Ascending aorta (tissue), 2 donors: ENCODE measurements around the gene MPC2. TPM values are rescaled to one million over a fixed set of nuclear protein-coding genes. Genes with fewer than 3 reads are reported as not detected.
A peak's percentile ranks its signal among the peaks of the same experiment; 100 is the strongest.
"Not testable (repeated sequence)": the region's sequence is repeated elsewhere in the genome, so short reads cannot be mapped to it uniquely, and the experiment has no call there.

Experiments
- DNase-seq, 2 donors: peaks; one replicate each; pipeline ENCODE4 v3.0.0-alpha.2; 2019; ENCODE audit warnings: low spot score in 2 of 2
- H3K27ac ChIP-seq, 2 donors: fragments of 200-600 bp; sonication (generic); one replicate each; pipeline ENCODE4 v1.5.1; 2016 to 2017; ENCODE audit warnings: mild to moderate bottlenecking in 1 of 2
- H3K27me3 ChIP-seq: fragments of 200-600 bp; sonication (generic); one replicate; pipeline ENCODE4 v1.5.1; 2017
- H3K36me3 ChIP-seq, 2 donors: fragments of 200-600 bp; sonication (generic); one replicate each; pipeline ENCODE4 v1.5.1; 2016
- H3K4me1 ChIP-seq, 2 donors: fragments of 200-600 bp; sonication (generic); one replicate each; pipeline ENCODE4 v1.5.1; 2016 to 2017; ENCODE audit warnings: mild to moderate bottlenecking in 1 of 2
- H3K4me3 ChIP-seq, 2 donors: fragments of 200-600 bp; sonication (generic); one replicate each; pipeline ENCODE4 v1.5.1; 2016 to 2017; ENCODE audit warnings: mild to moderate bottlenecking in 1 of 2
- H3K9me3 ChIP-seq, 2 donors: fragments of 200-600 bp; sonication (generic); one replicate each; pipeline ENCODE4 v1.5.1; 2016
- intact Hi-C: fragments of 100-400 bp; cut with DNase I; formaldehyde crosslinking; loops from one replicate; pipeline ENCODE4 v1.15.1; 2023
- total RNA-seq: library from RNA; depleted of rRNA; stranded (reverse); fragments of >200 nt; gene quantifications from one replicate; pipeline ENCODE4 v1.1.0, GENCODE V29; 2016
- TF ChIP-seq, protein P1 (sequence below), 3 experiments: fragments of 200-600 bp in 2 of 3; fragments of 450-650 bp in 1 of 3; sonication (generic) in 2 of 3; IDR thresholded peaks; one replicate each; pipeline ENCODE4 v1.5.1; 2016 to 2019; ENCODE audit warnings: antibody characterized with exemption in 3 of 3, mild to moderate bottlenecking in 1 of 3, moderate library complexity in 1 of 3

The MPC2 gene
- total RNA-seq, 1 donor from 2014 or later, result 2.9 TPM

DNA sequence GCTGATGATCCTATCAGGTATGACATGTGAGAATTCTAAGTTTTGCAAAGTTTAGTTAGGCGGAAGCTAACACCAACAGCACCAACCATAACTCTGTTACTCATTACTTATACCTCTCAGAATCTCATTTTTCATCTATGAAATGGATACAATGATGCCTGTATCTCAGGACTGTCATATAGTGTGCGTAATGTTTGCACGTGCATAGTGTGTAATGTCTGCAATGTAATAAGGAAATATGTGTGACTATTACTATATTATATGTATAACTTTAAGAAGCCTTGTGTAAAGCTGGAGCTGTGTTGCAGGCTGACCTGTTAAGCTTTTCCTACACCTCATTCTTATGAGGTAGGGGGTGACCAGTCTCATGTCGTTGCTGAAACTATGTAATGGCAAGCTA lies 36.0 kb downstream of the MPC2 start:
- H3K27ac ChIP-seq, result no peak overlapping the region
- no peak for DNase-seq
- TF ChIP-seq, protein P1, sequence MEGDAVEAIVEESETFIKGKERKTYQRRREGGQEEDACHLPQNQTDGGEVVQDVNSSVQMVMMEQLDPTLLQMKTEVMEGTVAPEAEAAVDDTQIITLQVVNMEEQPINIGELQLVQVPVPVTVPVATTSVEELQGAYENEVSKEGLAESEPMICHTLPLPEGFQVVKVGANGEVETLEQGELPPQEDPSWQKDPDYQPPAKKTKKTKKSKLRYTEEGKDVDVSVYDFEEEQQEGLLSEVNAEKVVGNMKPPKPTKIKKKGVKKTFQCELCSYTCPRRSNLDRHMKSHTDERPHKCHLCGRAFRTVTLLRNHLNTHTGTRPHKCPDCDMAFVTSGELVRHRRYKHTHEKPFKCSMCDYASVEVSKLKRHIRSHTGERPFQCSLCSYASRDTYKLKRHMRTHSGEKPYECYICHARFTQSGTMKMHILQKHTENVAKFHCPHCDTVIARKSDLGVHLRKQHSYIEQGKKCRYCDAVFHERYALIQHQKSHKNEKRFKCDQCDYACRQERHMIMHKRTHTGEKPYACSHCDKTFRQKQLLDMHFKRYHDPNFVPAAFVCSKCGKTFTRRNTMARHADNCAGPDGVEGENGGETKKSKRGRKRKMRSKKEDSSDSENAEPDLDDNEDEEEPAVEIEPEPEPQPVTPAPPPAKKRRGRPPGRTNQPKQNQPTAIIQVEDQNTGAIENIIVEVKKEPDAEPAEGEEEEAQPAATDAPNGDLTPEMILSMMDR (IDR thresholded peaks at IDR 0.05), result no peak
- no peak overlapping the region for H3K4me3 ChIP-seq
- peaks cover 0 to 13% of the 10 kb centered on the region in 2 donors for H3K4me1 ChIP-seq
- H3K9me3 ChIP-seq, result no peaks in the 10 kb centered on the region
- H3K27me3 ChIP-seq, result no peaks in the 10 kb centered on the region
- H3K36me3 ChIP-seq, result no peaks in the 10 kb centered on the region
- intact Hi-C loops, result no loop called here

DNA sequence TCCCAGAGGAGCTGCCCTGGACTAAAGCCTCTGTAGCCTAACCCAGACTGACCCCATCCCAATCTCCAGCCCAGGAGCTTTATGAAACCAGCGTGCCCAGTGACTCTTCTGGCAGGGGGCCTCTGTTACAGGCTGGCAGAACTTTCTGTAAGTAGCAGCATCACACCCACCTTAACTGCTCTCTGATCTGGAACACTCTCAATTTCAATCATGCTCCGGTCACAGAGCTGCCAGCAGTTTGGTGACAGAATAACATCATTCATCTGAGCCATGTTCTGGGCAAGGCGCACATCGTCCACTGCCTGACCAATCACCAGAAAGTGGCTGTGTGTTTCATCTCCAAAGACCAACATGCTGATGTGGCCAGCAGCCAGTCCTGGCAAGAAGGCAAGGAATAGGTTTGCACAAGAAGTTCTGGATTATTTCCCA lies 37.6 kb downstream of the MPC2 start:
- H3K4me3 ChIP-seq, result no peak overlapping the region
- TF ChIP-seq, protein P1 (IDR thresholded peaks at IDR 0.05), result no peak
- H3K27ac ChIP-seq, result peak overlapping the region; percentile 42 to 65
- no peaks in the 10 kb centered on the region for H3K27me3 ChIP-seq
- H3K36me3 ChIP-seq, result no peaks in the 10 kb centered on the region
- peaks cover 0 to 13% of the 10 kb centered on the region in 2 donors for H3K4me1 ChIP-seq
- peak; percentile 40 to 88 for DNase-seq
- no peaks in the 10 kb centered on the region for H3K9me3 ChIP-seq
- intact Hi-C loops, result loop anchor here (2.0 kb wide), 1 partner anchor 38 kb away; the partner anchor contains the start of genes DCAF6 and MPC2

DNA sequence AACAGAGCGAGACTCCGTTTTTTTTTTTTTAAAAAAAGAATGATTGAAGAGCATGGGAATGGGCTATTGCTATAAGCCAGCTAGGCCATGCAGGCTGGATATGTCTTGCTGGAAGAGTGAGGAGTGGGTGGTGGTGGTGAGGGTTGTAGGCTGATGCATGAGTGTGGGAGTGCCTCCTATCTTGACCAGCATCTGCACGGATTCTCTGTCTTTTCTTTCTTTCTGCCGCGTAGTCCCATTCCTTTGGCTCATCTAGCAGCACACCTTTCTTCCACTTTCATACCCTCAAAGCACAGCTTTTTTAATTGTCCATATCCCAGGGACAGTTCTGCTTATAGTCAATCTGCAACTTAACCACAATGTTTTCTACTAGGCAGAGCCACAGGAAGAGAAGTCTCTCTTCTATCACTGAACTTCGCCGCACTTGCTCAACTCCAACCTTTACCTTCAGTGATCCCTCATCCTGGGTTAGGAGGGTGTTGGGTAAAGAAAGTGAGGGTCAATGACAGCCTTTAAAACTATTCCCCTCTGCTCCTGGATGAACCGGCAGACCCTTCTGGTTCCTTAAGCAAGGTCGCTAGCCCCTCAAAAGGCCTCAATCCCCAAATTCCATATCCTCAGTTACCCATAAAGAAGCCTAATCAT lies 38.2 kb downstream of the MPC2 start:
- no peaks in the 10 kb centered on the region for H3K36me3 ChIP-seq
- intact Hi-C loops, result loop anchor here (2.0 kb wide), 1 partner anchor 38 kb away; the partner anchor contains the start of genes DCAF6 and MPC2
- no peak overlapping the region for H3K4me3 ChIP-seq
- DNase-seq, result no peak
- H3K27ac ChIP-seq, result peak overlapping the region; percentile 42 to 65
- H3K4me1 ChIP-seq, result peaks cover 0 to 13% of the 10 kb centered on the region in 2 donors
- TF ChIP-seq, protein P1 (IDR thresholded peaks at IDR 0.05), result no peak
- no peaks in the 10 kb centered on the region for H3K9me3 ChIP-seq
- no peaks in the 10 kb centered on the region for H3K27me3 ChIP-seq

DNA sequence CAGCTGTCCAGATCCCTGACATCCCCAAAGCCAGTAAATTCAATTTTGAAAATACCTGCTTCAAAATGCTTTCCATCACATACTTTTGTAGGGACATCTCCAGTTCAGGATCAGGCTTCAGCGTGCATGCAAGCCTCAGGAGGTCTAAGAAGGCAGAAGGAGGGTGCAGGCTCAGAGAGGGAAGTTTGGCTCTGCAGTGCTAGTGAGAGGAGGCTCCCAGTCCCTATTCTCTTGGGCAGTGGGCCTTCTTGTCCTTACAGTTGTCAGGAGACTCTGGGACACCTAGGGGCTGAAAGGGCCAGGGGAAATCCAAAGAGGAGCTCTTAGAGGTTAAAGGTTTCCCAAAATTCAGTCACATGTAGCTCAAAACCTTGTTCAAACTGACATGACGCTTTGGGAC lies 43.1 kb downstream of the MPC2 start:
- TF ChIP-seq, protein P1 (IDR thresholded peaks at IDR 0.05), result no peak
- no peaks in the 10 kb centered on the region for H3K27me3 ChIP-seq
- no peak overlapping the region for H3K4me3 ChIP-seq
- H3K27ac ChIP-seq, result no peak overlapping the region
- no peaks in the 10 kb centered on the region for H3K9me3 ChIP-seq
- intact Hi-C loops, result no loop called here
- no peaks in the 10 kb centered on the region for H3K36me3 ChIP-seq
- H3K4me1 ChIP-seq, result peaks cover 0 to under 1% of the 10 kb centered on the region in 2 donors
- DNase-seq, result no peak

DNA sequence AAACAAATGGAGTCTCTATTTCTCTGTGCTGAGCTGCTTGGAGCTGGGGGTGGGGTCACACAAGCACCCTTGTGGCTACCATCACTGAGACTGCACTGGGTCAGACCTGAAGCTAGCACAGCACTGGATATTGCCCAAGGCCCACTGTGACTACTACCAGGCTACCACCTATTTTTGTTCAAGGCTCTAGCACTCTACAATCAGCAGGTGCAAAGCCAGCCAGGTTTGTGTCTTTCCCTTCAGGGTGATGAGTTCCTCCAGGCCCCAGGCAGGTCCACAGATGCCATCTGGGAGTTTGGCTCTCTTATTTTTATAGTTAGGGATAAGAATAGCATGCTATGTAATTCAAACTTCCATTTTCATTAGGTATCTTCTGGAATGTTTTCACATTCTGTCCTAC lies 46.5 kb downstream of the MPC2 start:
- Histone ChIP-seq H3K27ac (no peak overlapping the region), H3K9me3 (no peaks in the 10 kb centered on the region), H3K4me1 (no peaks in the 10 kb centered on the region), H3K27me3 (no peaks in the 10 kb centered on the region), H3K36me3 (no peaks in the 10 kb centered on the region), H3K4me3 (no peak overlapping the region)
- DNase-seq, result no peak
- intact Hi-C loops, result no loop called here
- TF ChIP-seq, protein P1 (IDR thresholded peaks at IDR 0.05), result no peak

DNA sequence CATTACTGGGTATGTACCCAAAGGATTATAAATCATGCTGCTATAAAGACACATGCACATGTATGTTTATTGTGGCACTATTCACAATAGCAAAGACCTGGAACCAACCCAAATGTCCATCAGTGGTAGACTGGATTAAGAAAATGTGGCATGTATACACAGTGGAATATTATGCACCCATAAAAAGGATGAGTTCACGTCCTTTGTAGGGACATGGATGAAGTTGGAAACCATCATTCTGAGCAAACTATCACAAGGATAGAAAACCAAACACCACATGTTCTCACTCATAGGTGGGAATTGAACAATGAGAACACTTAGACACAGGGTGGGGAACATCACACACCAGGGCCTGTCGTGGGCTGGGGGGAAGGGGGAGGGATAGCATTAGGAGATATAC lies 49.7 kb downstream of the MPC2 start:
- H3K4me3 ChIP-seq, intact Hi-C loops: not testable (repeated sequence)

More for the DNA sequence above, 49.7 kb downstream of the MPC2 start:
- not testable (repeated sequence) for H3K4me1 ChIP-seq, H3K9me3 ChIP-seq, H3K27me3 ChIP-seq, DNase-seq, H3K36me3 ChIP-seq, H3K27ac ChIP-seq
